ENCODE data around the gene AP1S2.

DNA sequence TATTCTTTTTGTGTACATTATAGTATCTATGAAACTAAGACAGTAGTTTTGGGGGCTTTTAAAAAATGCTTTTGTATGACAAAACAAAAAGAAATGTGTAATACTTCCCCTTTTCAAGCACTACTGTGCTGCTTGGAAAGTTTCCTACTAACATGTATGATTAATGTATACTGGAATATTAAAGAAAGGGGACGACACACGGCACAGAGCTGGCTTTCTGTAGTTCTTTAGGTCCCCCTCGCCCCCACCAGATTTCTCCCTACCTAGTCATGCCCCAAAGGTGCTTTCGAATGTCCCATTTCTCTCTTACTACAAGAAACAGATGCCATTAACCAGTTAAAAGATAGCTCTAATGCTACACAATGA is 1.6 kb upstream of the AP1S2 start:
- TF ChIP-seq, protein P1, sequence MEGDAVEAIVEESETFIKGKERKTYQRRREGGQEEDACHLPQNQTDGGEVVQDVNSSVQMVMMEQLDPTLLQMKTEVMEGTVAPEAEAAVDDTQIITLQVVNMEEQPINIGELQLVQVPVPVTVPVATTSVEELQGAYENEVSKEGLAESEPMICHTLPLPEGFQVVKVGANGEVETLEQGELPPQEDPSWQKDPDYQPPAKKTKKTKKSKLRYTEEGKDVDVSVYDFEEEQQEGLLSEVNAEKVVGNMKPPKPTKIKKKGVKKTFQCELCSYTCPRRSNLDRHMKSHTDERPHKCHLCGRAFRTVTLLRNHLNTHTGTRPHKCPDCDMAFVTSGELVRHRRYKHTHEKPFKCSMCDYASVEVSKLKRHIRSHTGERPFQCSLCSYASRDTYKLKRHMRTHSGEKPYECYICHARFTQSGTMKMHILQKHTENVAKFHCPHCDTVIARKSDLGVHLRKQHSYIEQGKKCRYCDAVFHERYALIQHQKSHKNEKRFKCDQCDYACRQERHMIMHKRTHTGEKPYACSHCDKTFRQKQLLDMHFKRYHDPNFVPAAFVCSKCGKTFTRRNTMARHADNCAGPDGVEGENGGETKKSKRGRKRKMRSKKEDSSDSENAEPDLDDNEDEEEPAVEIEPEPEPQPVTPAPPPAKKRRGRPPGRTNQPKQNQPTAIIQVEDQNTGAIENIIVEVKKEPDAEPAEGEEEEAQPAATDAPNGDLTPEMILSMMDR (IDR thresholded peaks at IDR 0.05) = no peak
- TF ChIP-seq POLR2A (IDR thresholded peaks at IDR 0.05) = no peak
